ENCODE measurements around the gene SPTBN2.

SPTBN2 gene

DNA sequence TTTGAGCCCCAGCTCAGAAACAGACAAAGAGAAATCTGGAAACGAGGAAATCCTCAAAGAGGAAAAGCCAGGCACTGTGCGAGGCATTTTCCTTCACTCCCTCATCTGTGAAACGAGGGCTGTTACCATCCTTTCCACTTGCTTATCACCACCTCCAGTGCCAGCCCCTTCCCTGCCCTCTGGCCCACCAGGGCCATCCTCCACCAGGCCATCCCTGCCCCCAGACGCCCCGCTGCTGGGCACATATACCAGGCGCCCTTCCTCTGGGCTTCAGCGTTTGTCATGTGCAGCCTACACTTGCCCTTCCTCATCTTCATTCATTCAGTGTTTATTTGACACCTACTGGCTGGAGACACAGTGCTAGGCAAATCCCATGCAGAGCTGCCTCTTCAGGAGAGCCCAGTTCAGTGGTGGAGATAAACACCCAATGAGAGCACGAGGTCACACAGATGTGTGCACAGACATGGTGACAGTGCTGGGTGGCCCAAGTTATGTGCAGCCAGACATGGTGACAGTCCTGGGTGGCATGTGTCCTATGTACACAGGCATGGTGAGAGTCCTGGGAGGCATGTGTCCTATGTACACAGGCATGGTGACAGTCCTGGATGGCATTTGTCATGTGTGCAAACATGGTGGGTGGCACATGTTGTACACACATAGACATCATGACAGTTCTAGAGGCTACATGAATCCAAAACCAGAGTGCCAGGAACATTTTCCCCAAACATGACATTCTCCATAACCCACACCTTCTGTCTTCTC, 9.7 kb downstream of the SPTBN2 start:
- Mint-ChIP-seq H3K27ac (no peak overlapping the region), H3K4me3 (no peak overlapping the region), H3K4me1 (ENCODE audit: low read depth) (peaks cover 13% of the 10 kb centered on the region), H3K27me3 (peaks cover 38% of the 10 kb centered on the region), H3K9me3 (no peaks in the 10 kb centered on the region), H3K36me3 (ENCODE audit: low read depth) (no peaks in the 10 kb centered on the region)
- intact Hi-C loops (cut with micrococcal nuclease) = no loop called here

- Mint-ChIP-seq H3K9me3 (no peaks in the 10 kb centered on the region), H3K27ac (no peak overlapping the region), H3K4me1 (ENCODE audit: low read depth) (peaks cover 13% of the 10 kb centered on the region), H3K36me3 (ENCODE audit: low read depth) (no peaks in the 10 kb centered on the region), H3K4me3 (no peak overlapping the region), H3K27me3 (peaks cover 41% of the 10 kb centered on the region)
- intact Hi-C loops (cut with micrococcal nuclease) = no loop called here
Observed at GRCh38 chr11:66718320-66718971, 10.6 kb downstream of the SPTBN2 start.

DNA sequence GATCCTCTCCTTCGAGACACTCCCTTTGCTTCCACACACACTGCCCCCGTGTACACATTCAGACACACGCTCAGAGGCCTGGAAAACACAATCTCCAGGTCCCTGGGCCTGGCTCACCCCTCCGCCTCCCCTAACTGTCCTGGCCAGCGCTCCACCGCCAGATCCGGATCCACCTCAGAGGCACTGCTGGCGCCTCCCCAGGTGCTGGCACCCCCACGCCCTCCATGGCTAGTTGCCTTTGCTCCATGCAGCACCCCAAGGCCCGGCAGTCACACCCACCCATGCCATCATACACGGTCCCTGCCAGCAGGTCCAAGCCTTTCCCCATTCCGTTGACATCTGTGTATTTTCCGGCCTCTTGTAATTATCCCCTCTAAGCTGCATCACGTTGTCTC, 11.1 kb downstream of the SPTBN2 start:
- H3K27ac Mint-ChIP-seq = no peak overlapping the region
- H3K4me1 Mint-ChIP-seq (ENCODE audit: low read depth) = peaks cover 13% of the 10 kb centered on the region
- H3K36me3 Mint-ChIP-seq (ENCODE audit: low read depth) = no peaks in the 10 kb centered on the region
- no peaks in the 10 kb centered on the region for H3K9me3 Mint-ChIP-seq
- intact Hi-C loops (cut with micrococcal nuclease) = no loop called here
- peaks cover 37% of the 10 kb centered on the region for H3K27me3 Mint-ChIP-seq
- H3K4me3 Mint-ChIP-seq = no peak overlapping the region

DNA sequence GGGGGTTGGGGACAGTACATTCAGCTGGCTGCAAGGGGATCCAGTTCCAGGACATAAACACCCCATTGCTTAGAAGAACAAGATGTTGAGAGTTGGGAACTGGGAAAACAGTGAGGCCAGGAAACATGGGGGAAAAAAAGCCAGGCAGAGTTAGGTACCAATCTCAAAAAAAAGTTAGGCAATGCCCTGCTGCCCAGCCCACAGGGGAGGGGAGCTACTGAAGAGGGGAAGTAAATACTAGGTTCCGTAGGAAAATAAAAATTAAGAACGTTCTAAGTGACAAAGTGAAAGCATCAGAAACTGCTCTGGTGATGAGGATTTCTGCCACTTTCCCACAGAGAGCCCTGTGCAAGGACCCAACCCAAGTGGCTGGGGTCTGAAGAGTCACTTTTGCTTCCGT, 12.0 kb downstream of the SPTBN2 start:
- Mint-ChIP-seq H3K27me3 (peaks cover 33% of the 10 kb centered on the region), H3K9me3 (no peaks in the 10 kb centered on the region), H3K4me3 (no peak overlapping the region), H3K36me3 (ENCODE audit: low read depth) (no peaks in the 10 kb centered on the region), H3K27ac (no peak overlapping the region), H3K4me1 (ENCODE audit: low read depth) (peaks cover 13% of the 10 kb centered on the region)
- intact Hi-C loops (cut with micrococcal nuclease) = no loop called here

- Mint-ChIP-seq H3K9me3 (no peaks in the 10 kb centered on the region), H3K27me3 (peaks cover 24% of the 10 kb centered on the region), H3K4me1 (ENCODE audit: low read depth) (peaks cover 12% of the 10 kb centered on the region), H3K27ac (no peak overlapping the region), H3K36me3 (ENCODE audit: low read depth) (no peaks in the 10 kb centered on the region), H3K4me3 (no peak overlapping the region)
- intact Hi-C loops (cut with micrococcal nuclease) = no loop called here
Observed at GRCh38 chr11:66715346-66716085, 13.5 kb downstream of the SPTBN2 start.

GRCh38 chr11:66713746-66714480, 15.1 kb downstream of the SPTBN2 start:
- Mint-ChIP-seq H3K27ac (no peak overlapping the region), H3K9me3 (no peaks in the 10 kb centered on the region), H3K27me3 (peaks cover 16% of the 10 kb centered on the region), H3K4me1 (ENCODE audit: low read depth) (peaks cover 8% of the 10 kb centered on the region), H3K4me3 (no peak overlapping the region), H3K36me3 (ENCODE audit: low read depth) (no peaks in the 10 kb centered on the region)
- intact Hi-C loops (cut with micrococcal nuclease) = no loop called here

DNA sequence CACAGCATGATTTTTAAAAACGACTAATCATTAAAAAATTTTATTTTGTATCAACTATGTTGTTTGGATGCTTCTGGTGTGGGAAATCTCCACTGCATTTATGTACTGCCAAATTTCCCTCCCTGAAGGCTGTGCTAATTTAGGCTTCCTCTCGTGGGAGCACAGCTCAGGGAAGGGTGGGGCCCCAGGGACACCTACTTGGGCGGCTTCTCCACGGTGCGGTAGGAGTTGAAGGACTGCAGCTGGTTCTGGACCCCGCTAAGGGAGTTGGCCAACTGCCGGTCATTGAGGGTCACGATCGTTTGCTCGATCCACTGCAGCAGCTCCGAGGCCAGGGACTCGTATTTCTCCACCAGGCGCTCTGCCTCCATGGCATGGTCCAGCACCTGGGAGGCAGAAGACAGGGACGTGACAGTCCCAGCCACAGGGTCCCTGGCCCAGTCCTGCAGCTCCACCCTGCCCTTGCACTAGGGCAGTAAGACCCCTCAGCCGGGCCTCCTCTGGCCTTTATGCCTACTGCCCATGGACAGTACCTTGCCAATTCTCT, 18.6 kb downstream of the SPTBN2 start:
- peaks cover 13% of the 10 kb centered on the region for H3K27me3 Mint-ChIP-seq

GRCh38 chr11:66708701-66709100, 20.3 kb downstream of the SPTBN2 start:
- Mint-ChIP-seq H3K4me3 (no peak overlapping the region), H3K9me3 (no peaks in the 10 kb centered on the region), H3K4me1 (ENCODE audit: low read depth) (no peaks in the 10 kb centered on the region), H3K27ac (no peak overlapping the region), H3K36me3 (ENCODE audit: low read depth) (no peaks in the 10 kb centered on the region), H3K27me3 (peaks cover 4% of the 10 kb centered on the region)
- intact Hi-C loops (cut with micrococcal nuclease) = no loop called here

More for the DNA sequence above, 18.6 kb downstream of the SPTBN2 start:
- H3K36me3 Mint-ChIP-seq (ENCODE audit: low read depth) = no peaks in the 10 kb centered on the region
- H3K27ac Mint-ChIP-seq = no peak overlapping the region
- intact Hi-C loops (cut with micrococcal nuclease) = no loop called here
- no peaks in the 10 kb centered on the region for H3K9me3 Mint-ChIP-seq
- H3K4me1 Mint-ChIP-seq (ENCODE audit: low read depth) = no peaks in the 10 kb centered on the region
- no peak overlapping the region for H3K4me3 Mint-ChIP-seq

DNA sequence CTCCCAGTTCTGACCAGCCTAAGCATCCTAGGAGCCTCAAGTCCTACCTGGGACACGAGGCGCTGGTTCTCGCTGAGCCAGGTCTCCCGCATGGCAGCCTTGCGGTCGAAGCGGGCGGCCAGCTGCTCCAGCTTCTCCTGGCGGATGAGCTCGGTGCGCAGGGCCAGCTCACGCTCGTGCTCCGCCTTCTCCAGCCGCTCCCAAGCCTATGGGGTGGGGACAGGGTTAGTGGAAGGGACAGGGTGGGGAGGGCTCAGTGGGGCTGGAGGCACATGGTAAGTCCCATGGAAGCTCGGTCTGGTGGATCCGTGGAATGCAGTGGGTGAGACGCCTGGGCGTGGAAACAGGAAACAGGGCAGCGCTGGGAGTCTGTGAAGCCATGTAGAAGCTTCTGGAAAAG, 20.9 kb downstream of the SPTBN2 start:
- H3K36me3 Mint-ChIP-seq (ENCODE audit: low read depth) = no peaks in the 10 kb centered on the region
- H3K4me1 Mint-ChIP-seq (ENCODE audit: low read depth) = no peaks in the 10 kb centered on the region
- H3K27me3 Mint-ChIP-seq = no peaks in the 10 kb centered on the region
- intact Hi-C loops (cut with micrococcal nuclease) = no loop called here
- no peaks in the 10 kb centered on the region for H3K9me3 Mint-ChIP-seq
- no peak overlapping the region for H3K27ac Mint-ChIP-seq
- H3K4me3 Mint-ChIP-seq = no peak overlapping the region

DNA sequence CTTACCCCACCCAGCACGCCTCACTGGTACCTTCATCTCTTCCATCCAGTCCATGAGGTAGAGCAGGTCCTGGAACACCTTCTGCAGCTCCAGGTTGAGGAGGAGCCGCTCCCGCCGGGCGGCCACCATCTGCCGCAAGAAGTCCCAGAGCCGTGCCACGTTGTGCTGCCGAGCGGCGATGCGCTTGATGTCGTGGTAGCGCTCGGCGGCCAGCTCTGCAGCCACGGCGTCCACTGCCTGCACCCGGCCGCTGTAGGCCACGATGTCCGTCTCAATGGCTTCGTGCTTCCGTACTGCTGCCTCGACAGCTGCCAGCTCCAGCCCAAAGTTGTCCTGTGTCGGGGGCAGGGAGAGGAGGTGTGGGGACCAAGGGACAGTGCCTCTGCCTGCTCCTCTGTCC, 21.5 kb downstream of the SPTBN2 start:
- Mint-ChIP-seq H3K27me3 (no peaks in the 10 kb centered on the region), H3K36me3 (ENCODE audit: low read depth) (no peaks in the 10 kb centered on the region), H3K4me1 (ENCODE audit: low read depth) (no peaks in the 10 kb centered on the region), H3K9me3 (no peaks in the 10 kb centered on the region), H3K4me3 (no peak overlapping the region), H3K27ac (no peak overlapping the region)
- intact Hi-C loops (cut with micrococcal nuclease) = no loop called here

- Mint-ChIP-seq H3K27ac (no peak overlapping the region), H3K4me3 (no peak overlapping the region), H3K27me3 (no peaks in the 10 kb centered on the region), H3K4me1 (ENCODE audit: low read depth) (no peaks in the 10 kb centered on the region), H3K9me3 (no peaks in the 10 kb centered on the region), H3K36me3 (ENCODE audit: low read depth) (no peaks in the 10 kb centered on the region)
- intact Hi-C loops (cut with micrococcal nuclease) = no loop called here
Observed at GRCh38 chr11:66706989-66707388, 22.0 kb downstream of the SPTBN2 start.

DNA sequence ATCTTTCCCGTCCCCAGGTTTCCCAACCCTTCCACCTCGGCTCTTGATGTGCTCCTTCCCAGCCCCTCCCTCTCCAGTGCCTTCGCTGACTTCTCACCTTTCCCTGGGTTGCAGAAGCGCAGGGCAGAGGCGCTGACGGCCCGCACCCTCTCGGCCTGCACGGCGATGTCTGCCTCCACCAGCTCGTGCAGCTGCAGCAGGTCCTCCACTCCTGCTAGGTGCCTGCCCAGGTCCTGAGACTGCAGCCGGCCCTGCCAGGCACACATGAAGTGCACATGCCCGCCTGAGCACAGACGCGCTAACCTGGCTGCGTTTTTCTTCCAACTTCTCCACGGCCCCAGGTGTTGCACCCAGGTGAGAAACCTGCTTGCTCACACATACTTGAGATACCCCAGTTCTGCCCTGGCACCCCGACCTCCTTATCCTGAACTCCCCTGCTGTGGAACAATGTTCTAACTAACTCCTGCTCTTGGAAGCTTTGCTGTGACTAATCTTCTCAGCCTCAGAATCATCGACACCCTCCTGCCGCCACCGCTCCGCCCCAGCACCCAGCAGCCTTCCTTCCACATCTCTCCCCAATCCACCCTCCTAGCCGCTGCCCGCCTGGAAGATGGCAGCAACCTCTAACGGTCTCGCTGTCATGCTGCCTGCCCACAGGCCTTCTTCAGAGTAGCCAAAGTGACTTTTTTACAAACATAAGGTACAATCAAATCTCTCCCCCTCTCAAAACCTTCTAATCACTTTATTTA, 23.3 kb downstream of the SPTBN2 start:
- Mint-ChIP-seq H3K27ac (no peak overlapping the region), H3K36me3 (ENCODE audit: low read depth) (no peaks in the 10 kb centered on the region), H3K27me3 (no peaks in the 10 kb centered on the region), H3K4me3 (no peak overlapping the region), H3K9me3 (no peaks in the 10 kb centered on the region), H3K4me1 (ENCODE audit: low read depth) (no peaks in the 10 kb centered on the region)
- intact Hi-C loops (cut with micrococcal nuclease) = no loop called here

- H3K36me3 Mint-ChIP-seq (ENCODE audit: low read depth) = no peaks in the 10 kb centered on the region
- intact Hi-C loops (cut with micrococcal nuclease) = no loop called here
- peaks cover 2% of the 10 kb centered on the region for H3K27me3 Mint-ChIP-seq
- H3K27ac Mint-ChIP-seq = no peak overlapping the region
- no peaks in the 10 kb centered on the region for H3K4me1 Mint-ChIP-seq (ENCODE audit: low read depth)
- no peaks in the 10 kb centered on the region for H3K9me3 Mint-ChIP-seq
- no peak overlapping the region for H3K4me3 Mint-ChIP-seq
Observed at GRCh38 chr11:66704659-66705360, 24.2 kb downstream of the SPTBN2 start.

All from dendritic cell treated with granulocyte-macrophage colony-stimulating factor and Interleukin-4, amounts not matched to agents 40 ng/mL and 50 ng/mL, for 4 days (primary cell).